GM21825 (cell line): ENCODE data around the gene TOLLIP.
"Not testable (repeated sequence)": the region's sequence is repeated elsewhere in the genome, so short reads cannot be mapped to it uniquely, and the experiment has no call there.

Source experiments
- ATAC-seq: cut with Tn5 transposase; IDR thresholded peaks from one replicate; pipeline ENCODE4 v1.9.1; 2021; ENCODE audit warnings: mild to moderate bottlenecking, moderate library complexity; ENCODE audit not compliant: unreplicated experiment

TOLLIP gene

DNA sequence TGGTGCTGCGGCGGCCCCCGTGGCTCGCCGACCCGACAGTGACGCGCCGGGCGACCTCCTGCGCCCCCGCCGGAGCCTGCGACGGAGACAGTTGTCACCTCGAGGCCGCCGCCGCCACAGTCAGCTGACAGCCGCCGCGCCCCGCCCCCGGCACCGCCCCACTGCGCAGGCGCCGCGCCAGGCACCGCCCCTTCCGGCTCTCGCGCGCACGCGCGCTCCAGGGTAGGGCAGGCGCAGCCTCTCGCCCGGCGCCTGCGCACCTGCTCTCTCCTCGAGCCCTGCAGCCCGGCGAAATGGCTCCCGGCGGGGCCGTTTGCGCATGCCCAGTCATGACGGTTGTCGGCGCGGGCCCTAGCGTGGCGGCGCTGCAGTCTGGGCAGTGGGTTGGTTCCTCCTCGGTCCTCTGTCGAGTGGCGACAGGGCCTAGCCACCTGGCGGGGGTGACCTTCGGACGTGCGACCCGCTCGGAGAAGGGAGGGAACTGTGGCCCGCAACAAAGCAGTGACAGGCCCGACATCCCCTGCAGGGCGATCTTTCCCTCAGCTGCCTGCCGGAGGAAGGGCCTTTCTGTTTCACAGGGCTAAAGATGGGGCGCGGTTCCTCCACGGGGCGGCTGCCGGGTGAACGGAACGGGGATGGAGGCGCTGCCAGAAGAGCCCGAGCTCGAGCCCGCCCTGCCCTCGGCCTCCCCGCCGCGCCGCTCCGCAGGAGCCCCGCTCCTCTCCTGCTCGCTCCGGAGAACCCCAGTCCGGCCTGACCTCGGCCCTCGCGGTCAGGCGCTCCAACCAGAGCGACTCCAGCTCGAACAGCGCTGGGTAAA is at the start of gene TOLLIP:
Gene TOLLIP, minus strand, starts transcription at position 135 of the 820 bp plus-strand sequence. Its CDS starts 134 bp downstream, at position 1.
- ATAC-seq: peak; percentile 63

DNA sequence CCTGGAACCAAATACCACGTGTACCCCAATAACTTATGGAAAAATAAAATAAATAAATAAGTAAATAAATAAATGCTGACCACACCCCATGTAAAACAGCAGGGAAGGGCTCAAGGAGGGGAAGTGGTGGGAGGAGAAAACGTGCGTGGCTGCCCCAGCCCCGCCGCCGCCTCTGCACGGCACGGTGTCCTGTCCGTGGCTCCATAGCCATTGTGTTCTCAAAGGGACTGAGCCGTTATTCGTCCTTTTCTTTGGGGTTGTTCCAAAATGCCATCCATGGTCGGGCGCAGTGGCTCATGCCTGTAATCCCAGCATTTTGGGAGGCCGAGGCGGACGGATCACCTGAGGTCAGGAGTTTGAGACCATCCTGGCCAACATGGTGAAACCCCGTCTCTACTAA is 49.5 kb upstream of the TOLLIP start:
- ATAC-seq: not testable (repeated sequence)

- ATAC-seq: no peak
These were observed 48.9 kb upstream of the TOLLIP start for GRCh38 chr11:1358286-1358685.

DNA sequence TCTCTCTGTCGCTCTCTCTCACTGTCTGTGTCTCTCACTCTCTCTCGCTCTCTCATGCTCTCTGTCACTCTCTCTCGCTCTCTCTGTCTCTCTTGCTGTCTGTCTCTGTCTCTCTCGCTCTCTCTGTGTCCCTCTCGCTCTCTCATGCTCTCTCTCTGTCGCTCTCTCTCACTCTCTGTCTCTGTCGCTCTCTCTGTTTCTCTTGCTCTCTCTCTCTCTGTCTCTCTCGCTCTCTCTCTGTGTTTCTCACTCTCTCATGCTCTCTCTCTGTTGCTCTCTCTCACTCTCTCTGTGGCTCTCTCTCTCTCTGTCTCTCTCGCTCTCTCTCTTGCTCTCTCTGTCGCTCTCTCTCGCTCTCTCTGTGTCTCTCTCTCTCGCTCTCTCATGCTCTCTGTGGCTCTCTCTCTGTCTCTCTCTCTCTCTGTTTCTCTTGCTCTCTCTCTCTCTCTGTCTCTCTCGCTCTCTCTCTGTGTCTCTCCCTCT is 47.1 kb upstream of the TOLLIP start:
- ATAC-seq: no peak

DNA sequence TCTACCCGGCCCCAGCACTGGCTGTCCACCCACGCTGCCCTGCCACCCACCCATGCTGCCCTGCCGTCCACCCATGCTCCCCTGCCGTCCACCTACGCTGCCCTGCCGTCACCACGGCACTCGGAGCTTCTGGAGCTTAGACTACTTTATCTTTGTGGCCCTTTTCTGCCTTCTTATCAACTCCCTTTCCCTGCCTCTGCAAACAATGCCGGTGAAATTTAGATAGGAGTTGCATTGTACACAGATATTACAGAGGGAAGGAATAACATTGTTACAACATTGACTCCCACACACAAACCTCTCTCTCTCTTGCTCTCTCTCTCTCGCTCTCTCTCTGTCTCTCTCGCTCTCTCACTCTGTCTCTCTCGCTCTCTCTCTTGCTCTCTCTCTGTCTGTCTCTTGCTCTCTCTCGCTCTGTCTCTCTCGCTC is 46.6 kb upstream of the TOLLIP start:
- no peak for ATAC-seq

DNA sequence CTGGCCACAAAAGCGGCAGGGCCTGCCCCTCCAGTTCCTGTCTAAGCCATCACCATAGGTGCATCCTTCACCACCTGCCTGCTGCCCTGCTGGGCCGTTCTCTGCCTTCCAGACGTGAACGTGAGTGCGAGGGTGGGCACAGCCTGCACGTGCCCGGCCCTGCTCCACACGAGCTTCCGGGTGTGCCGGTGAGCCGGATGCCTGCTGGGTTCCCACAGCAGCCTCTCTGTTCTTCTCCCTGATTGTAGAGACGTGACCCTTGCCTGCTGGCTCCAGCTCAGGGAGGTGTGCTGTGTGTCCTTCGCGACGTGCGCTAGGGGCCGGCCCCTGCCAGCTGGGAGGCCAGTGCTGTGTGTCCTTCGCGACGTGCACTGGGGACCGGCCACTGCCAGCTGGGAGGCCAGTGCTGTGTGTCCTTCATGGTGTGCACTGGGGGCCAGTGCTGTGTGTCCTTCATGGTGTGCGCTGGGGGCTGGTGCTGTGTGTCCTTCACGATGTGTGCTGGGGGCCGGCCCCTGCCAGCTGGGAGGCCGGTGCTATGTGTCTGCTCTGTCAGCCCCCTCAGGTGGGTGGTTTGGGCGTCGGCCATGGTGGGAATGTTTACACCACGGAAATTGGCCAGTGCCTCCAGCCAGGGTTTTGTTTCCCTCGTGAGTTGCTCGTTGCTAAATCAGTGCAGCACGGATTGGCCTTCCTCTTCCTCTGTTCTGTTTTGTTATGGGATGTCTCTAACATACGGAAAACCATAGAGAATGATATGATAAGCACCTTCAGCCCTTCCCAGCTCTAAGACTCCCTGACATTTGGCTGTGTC is 44.9 kb upstream of the TOLLIP start:
- no peak for ATAC-seq

DNA sequence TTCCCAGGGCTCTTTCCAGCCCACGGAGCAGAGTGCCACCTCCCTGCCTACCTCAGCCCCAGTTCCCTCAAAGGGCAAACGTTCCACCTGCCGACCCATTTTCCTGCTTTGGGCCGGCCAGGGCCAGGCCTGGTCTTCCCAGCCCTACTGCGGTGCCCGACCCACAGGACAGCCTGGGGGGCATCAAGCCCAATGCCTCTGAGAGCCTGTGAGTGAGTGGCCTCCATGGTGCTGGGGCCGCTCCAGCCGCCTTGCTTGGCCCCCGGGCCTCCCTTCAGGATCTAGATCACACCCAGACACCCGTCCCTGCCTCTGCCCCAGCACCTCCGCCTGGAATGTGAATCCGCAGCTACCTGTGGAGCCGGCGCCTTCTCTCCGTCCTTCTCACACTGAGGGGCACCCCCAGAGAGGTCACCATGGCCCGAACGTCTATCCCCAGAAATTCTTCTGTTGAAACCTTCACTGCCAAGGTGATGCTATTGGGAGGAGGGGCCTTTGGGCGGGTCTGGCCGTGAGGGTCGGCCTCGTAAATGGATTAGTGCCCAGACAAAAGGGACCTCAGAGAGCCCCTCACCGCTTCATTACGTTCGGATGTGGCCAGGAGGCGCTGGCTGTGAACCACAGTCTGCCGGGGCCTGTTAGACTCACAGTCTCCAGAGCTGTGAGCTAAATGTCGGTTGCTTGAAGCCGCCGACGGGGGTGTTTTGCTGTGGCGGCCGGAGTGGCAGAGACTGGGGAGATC is 44.1 kb upstream of the TOLLIP start:
- ATAC-seq: no peak

DNA sequence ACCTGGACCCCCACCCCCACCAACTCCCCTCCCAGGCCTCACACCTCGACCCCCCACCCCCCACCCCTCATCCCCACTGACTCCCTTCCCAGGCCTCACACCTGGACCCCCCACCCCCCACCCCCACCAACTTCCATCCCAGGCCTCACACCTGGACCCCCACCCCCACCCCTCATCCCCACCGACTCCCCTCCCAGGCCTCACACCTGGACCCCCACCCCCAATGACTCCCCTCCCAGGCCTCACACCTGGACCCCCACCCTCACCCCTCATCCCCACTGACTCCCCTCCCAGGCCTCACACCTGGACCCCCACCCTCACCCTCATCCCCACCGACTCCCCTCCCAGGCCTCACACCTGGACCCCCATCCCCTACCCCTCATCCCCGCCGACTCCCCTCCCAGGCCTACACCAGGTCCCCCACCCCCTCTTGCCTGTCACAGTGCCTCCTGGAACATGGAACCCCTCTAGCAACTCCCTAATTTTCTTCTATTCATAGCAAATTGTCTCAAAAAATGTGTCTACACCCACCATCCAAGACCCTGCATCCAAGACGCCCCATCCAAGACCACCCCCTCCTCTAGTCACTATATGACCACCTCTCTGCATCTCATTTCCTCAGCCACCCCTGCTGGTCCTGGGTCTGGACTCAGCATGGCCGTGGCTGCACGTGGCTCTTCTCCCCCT is 43.4 kb upstream of the TOLLIP start:
- no peak for ATAC-seq

GRCh38 chr11:1351278-1351937 is 42.0 kb upstream of the TOLLIP start:
- no peak for ATAC-seq

DNA sequence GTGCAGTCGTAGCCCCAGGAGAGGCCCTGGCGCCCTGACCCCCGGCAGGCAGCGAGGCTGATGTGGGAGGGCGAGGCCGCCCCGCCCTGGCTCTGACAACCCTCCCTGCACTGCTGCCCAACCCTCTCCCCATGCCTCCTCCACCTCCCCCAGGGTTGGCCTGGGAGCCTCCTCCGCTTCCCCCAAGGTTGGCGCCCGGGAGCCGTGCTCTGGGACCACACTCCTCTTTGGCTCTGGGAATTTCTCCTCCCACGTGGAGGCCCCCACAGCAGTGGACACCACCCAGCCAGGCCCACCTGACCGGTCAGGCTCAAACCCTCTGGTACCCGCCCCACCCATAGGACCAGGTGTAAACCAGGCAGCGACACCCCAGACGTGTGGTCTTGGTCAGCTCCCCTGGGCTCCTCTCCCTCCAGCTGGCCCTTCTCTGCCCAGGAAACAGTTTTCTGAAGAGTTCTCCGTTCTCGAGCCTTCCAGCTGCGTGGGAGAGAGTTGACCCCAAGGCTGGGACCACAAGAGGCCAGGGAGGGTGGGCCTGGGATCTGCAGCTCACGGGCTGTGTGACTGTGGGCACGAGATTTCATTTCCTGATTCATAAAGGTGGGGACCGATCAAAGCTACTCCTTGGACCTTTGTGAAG is 40.8 kb upstream of the TOLLIP start:
- ATAC-seq: no peak

GRCh38 chr11:1349327-1350041 is 40.1 kb upstream of the TOLLIP start:
- no peak for ATAC-seq

DNA sequence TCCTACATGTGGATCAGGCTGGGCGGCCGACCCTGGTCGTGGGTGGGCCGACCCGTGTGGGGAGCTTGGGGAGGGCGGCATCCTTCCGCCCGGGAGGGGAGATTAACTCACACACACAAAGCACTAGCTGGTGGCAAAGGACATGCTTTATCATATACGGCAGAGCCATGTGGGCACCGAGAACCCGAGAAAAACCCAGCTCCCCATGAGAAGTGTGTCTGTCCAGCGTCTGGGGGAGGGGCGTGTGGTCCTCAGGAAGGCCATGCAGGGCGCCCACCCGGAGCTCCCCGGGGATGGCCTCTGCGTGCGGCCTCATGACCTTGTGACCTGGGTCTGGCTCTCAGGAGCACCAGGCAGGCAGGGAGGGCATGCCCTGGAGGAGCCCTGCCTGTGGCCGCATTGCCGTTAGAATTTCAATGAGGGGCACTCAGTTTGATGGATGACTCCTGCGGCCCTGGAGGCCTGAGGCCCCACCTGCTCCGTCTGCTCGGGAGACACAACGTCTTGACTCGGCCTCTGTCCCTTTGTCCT is 39.4 kb upstream of the TOLLIP start:
- no peak for ATAC-seq

GRCh38 chr11:1348146-1348795 is 38.8 kb upstream of the TOLLIP start:
- ATAC-seq: no peak

- not testable (repeated sequence) for ATAC-seq
These were observed 38.1 kb upstream of the TOLLIP start for GRCh38 chr11:1347411-1347999.

DNA sequence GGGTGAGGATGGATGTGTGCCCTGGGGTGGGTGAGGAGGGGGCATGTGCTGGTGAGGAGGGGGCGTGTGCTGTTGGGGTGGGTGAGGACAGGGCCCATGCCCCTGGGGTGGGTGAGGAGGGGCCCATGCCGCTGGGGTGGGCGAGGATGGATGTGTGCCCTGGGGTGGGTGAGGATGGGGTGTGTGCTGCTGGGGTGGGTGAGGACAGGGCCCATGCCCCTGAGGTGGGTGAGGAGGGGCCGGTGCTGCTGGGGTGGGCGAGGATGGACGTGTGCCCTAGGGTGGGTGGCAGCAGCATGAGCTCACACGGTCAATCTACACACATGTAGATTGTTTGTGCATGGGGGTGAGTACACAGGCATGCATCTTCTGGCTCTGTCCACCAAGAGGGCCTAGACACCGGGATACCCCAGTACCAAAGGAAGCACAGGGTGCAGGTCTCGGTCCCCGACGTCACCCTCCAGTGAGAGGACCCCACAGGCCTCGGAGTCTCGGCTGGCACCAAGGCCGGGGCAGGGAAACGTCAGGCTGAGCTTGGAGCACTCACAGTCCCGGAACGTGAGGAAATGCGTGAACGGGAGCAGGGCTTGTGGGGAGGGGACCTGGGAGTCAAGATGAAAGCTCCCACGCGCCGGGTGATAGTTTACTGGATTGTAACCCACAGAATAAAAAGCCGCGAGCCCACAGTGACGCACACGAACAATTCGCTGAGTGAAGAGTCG is 37.4 kb upstream of the TOLLIP start:
- ATAC-seq: no peak

DNA sequence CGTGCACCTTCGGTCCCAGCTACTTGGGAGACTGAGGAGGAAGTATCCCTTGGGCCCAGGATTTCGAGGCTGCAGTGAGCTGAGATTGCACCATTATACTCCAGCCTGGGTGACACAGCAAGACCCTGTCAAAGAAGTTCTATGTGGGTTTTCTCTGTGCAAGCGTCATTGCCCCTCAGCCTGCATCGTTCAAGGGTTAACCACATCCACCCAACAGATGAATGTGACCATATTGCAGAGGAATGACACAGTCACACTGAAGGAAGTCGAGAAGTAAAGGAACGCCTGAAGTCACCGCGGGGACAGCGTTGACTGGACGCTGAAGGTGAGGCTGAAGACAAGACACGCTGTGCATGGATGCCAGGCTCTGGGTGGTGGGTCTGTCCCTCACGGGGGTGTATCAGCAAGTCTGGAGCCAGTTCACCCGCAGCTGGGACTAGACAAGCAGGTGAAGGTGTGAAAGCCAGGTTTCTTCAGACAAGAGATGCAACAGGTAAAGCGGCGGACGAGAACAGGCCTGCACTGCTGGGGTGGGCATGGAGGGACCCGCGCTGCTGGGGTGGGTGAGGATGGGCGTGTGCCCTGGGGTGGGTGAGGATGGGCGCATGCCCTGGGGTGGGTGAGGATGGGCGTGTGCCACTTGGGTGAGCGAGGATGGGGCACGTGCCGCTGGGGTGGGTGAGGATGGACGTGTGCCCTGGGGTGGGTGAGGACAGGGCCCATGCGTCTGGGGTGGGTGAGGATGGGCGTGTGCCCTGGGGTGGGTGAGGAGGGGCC is 36.5 kb upstream of the TOLLIP start:
- ATAC-seq: no peak
